SU-DHL-6 (cell line): Measurements from ENCODE around the gene RAN.

ENCODE experiments used
- H2AFZ ChIP-seq: fragments of 200-600 bp; sonication (generic); 2 replicates; pipeline ENCODE4 v1.6.1; 2014; ENCODE audit warnings: low read depth, mild to moderate bottlenecking, moderate library complexity, mixed read lengths, antibody characterized with exemption, low read length; ENCODE audit not compliant: severe bottlenecking
- H3F3A ChIP-seq: fragments of 200-600 bp; shearing (Covaris generic); 2 replicates; pipeline ENCODE4 v1.6.0; 2016; ENCODE audit warnings: antibody characterized with exemption, mild to moderate bottlenecking; ENCODE audit not compliant: insufficient read depth
- H3K27ac ChIP-seq: fragments of 200-600 bp; sonication (generic); 2 replicates; pipeline ENCODE4 v1.5.1; 2016; ENCODE audit warnings: low read depth, mild to moderate bottlenecking, low read length, moderate library complexity, mixed read lengths
- H3K27me3 ChIP-seq: fragments of 200-600 bp; sonication (generic), shearing (Covaris generic); 2 replicates; pipeline ENCODE4 v1.6.0; 2014; ENCODE audit warnings: mild to moderate bottlenecking, low read length
- H3K36me3 ChIP-seq: fragments of 200-600 bp; sonication (generic); 2 replicates; pipeline ENCODE4 v1.6.1; 2014; ENCODE audit warnings: mild to moderate bottlenecking, low read length, mixed read lengths
- H3K4me2 ChIP-seq: fragments of 300-600, 200-600 bp; shearing (Covaris generic), sonication (generic); 2 replicates; pipeline ENCODE4 v1.6.0; 2014; ENCODE audit warnings: low read length, low read depth, mild to moderate bottlenecking; ENCODE audit not compliant: poor library complexity, severe bottlenecking
- H3K4me3 ChIP-seq: fragments of 200-600 bp; sonication (generic); 2 replicates; pipeline ENCODE4 v1.5.1; 2014; ENCODE audit warnings: antibody characterized with exemption, low read length, mild to moderate bottlenecking, mixed read lengths; ENCODE audit not compliant: insufficient read depth, poor library complexity, severe bottlenecking
- H3K79me2 ChIP-seq: fragments of 200-600 bp; sonication (generic); 2 replicates; pipeline ENCODE4 v1.6.1; 2014; ENCODE audit warnings: mild to moderate bottlenecking, low read length, moderate library complexity; ENCODE audit not compliant: insufficient read depth
- H3K9ac ChIP-seq: fragments of 200-600 bp; sonication (generic); 2 replicates; pipeline ENCODE4 v1.7.0; 2014; ENCODE audit warnings: mild to moderate bottlenecking, low read length
- H3K9me2 ChIP-seq: fragments of 200-600 bp; sonication (generic); replicated peaks from 2 replicates; pipeline ENCODE4 v1.6.1; 2014; ENCODE audit warnings: low read length; ENCODE audit not compliant: insufficient read depth
- H3K9me3 ChIP-seq: fragments of 200-600 bp; sonication (generic); 2 replicates; pipeline ENCODE4 v1.6.1; 2014; ENCODE audit warnings: low read length, mixed read lengths; ENCODE audit not compliant: insufficient read depth
- H4K20me1 ChIP-seq: fragments of 200-600 bp; sonication (generic); 2 replicates; pipeline ENCODE4 v1.6.1; 2014; ENCODE audit warnings: low read depth, mild to moderate bottlenecking, antibody characterized with exemption, low read length, moderate library complexity, mixed read lengths
- CTCF ChIP-seq: fragments of 200-600 bp; sonication (generic); IDR thresholded peaks from one replicate; pipeline ENCODE4 v1.5.1; 2017; ENCODE audit warnings: antibody characterized with exemption, mild to moderate bottlenecking, low read length, moderate library complexity; ENCODE audit not compliant: insufficient read depth, poor library complexity, severe bottlenecking
- EZH2phosphoT487 ChIP-seq: fragments of 200-600 bp; sonication (generic), shearing (Covaris generic); conservative IDR thresholded peaks from 2 replicates; pipeline ENCODE4 v1.6.1; 2018; ENCODE audit warnings: mild to moderate bottlenecking, antibody characterized with exemption, low read length, moderate library complexity, mixed read lengths

Gene RAN

GRCh38 chr12:130849561-130850417, 22.1 kb upstream of the RAN start:
- Histone ChIP-seq H2AFZ (no peak overlapping the region), H3K79me2 (no peaks in the 10 kb centered on the region), H3K27me3 (no peaks in the 10 kb centered on the region), H3K27ac (no peak overlapping the region), H3K4me3 (no peak overlapping the region), H3F3A (no peaks in the 10 kb centered on the region), H3K9me2 (no peaks in the 10 kb centered on the region), H3K9me3 (no peaks in the 10 kb centered on the region), H3K4me2 (no peak overlapping the region), H4K20me1 (no peaks in the 10 kb centered on the region), H3K36me3 (no peaks in the 10 kb centered on the region), H3K9ac (no peak overlapping the region)
- no peak for TF ChIP-seq CTCF

- Histone ChIP-seq H3K27me3 (no peaks in the 10 kb centered on the region), H3K9me2 (no peaks in the 10 kb centered on the region), H3K27ac (no peak overlapping the region), H4K20me1 (no peaks in the 10 kb centered on the region), H3K4me2 (no peak overlapping the region), H3K79me2 (no peaks in the 10 kb centered on the region), H3K36me3 (no peaks in the 10 kb centered on the region), H3K9ac (no peak overlapping the region), H3F3A (no peaks in the 10 kb centered on the region), H3K9me3 (no peaks in the 10 kb centered on the region), H3K4me3 (no peak overlapping the region), H2AFZ (no peak overlapping the region)
- TF ChIP-seq CTCF, result no peak
- no peak for TF ChIP-seq EZH2phosphoT487
Observed at GRCh38 chr12:130850418-130851021, 21.3 kb upstream of the RAN start.

GRCh38 chr12:130856088-130856487, 15.8 kb upstream of the RAN start:
- no peak overlapping the region for H3K27ac ChIP-seq
- no peaks in the 10 kb centered on the region for H4K20me1 ChIP-seq
- H3K79me2 ChIP-seq, result no peaks in the 10 kb centered on the region
- no peaks in the 10 kb centered on the region for H3F3A ChIP-seq
- H3K9me2 ChIP-seq, result no peaks in the 10 kb centered on the region
- no peaks in the 10 kb centered on the region for H3K36me3 ChIP-seq
- no peak overlapping the region for H3K4me3 ChIP-seq
- no peak overlapping the region for H2AFZ ChIP-seq
- no peak overlapping the region for H3K9ac ChIP-seq
- no peak overlapping the region for H3K4me2 ChIP-seq
- peaks cover 6% of the 10 kb centered on the region; the same call in 1 of the 2 replicates for H3K9me3 ChIP-seq
- TF ChIP-seq EZH2phosphoT487 (no peak), CTCF (no peak)
- no peaks in the 10 kb centered on the region for H3K27me3 ChIP-seq
